ENCODE measurements around the gene SPAST.
"Not testable (repeated sequence)": the region's sequence is repeated elsewhere in the genome, so short reads cannot be mapped to it uniquely, and the experiment has no call there.

SPAST gene

GRCh38 chr2:32128636-32129035, 65.3 kb downstream of the SPAST start:
- no peak for DNase-seq (ENCODE audit: low read depth, low spot score)

GRCh38 chr2:32129086-32129485, 65.7 kb downstream of the SPAST start:
- DNase-seq (ENCODE audit: low read depth, low spot score): no peak

- DNase-seq (ENCODE audit: low read depth, low spot score): peak; percentile 77
Observed at GRCh38 chr2:32135409-32135808, 72.1 kb downstream of the SPAST start.

GRCh38 chr2:32136097-32136496, 72.7 kb downstream of the SPAST start:
- peak; percentile 45 for DNase-seq (ENCODE audit: low read depth, low spot score)

- not testable (repeated sequence) for DNase-seq (ENCODE audit: low read depth, low spot score)
Observed at GRCh38 chr2:32151544-32151943, 88.2 kb downstream of the SPAST start.

GRCh38 chr2:32159678-32160077, 96.3 kb downstream of the SPAST start:
- no peak for DNase-seq (ENCODE audit: low read depth, low spot score)

GRCh38 chr2:32161296-32161695, 97.9 kb downstream of the SPAST start:
- no peak for DNase-seq (ENCODE audit: low read depth, low spot score)

GRCh38 chr2:32164254-32164653, 100.9 kb downstream of the SPAST start:
- DNase-seq (ENCODE audit: low read depth, low spot score): not testable (repeated sequence)

- DNase-seq (ENCODE audit: low read depth, low spot score): peak; percentile 3
Observed at GRCh38 chr2:32165027-32165347, 101.6 kb downstream of the SPAST start.

- DNase-seq (ENCODE audit: low read depth, low spot score): no peak
Observed at GRCh38 chr2:32166115-32166574, 102.8 kb downstream of the SPAST start.

GRCh38 chr2:32168513-32168912, 105.2 kb downstream of the SPAST start:
- DNase-seq (ENCODE audit: low read depth, low spot score): no peak

GRCh38 chr2:32172870-32173269, 109.5 kb downstream of the SPAST start:
- no peak for DNase-seq (ENCODE audit: low read depth, low spot score)

- no peak for DNase-seq (ENCODE audit: low read depth, low spot score)
Observed at GRCh38 chr2:32182667-32183066, 119.3 kb downstream of the SPAST start.

- no peak for DNase-seq (ENCODE audit: low read depth, low spot score)
Observed at GRCh38 chr2:32189011-32189410, 125.7 kb downstream of the SPAST start.

GRCh38 chr2:32192418-32192817, 129.1 kb downstream of the SPAST start:
- no peak for DNase-seq (ENCODE audit: low read depth, low spot score)

- DNase-seq (ENCODE audit: low read depth, low spot score): no peak
Observed at GRCh38 chr2:32200814-32201213, 137.5 kb downstream of the SPAST start.

- DNase-seq (ENCODE audit: low read depth, low spot score): not testable (repeated sequence)
Observed at GRCh38 chr2:32203428-32203827, 140.1 kb downstream of the SPAST start.
